Measurements from ENCODE around the gene FADS2.

The FADS2 gene

DNA sequence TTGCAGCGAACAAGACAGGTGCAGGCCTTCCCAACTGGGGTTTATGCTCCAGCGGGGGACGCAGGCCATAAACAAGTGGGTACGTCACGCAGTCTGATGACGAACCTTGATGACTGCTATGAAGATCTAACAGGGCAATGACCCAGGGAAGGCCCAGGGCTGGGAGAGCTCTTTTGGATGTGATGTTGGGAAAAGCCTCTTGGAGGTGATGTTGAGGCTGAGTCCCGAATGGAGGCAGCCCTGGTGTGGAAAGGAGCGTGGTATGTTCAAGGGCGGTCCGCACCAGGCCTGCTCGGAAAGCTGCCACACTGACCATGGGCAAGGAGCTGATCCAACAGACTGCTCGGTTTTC, 5.8 kb downstream of the FADS2 start:
- Histone ChIP-seq H3K9ac (ENCODE audit: low read length in 5 of 5) (no peak overlapping the region), H3K36me3 (ENCODE audit: control insufficient read depth in 5 of 5, insufficient read depth in 5 of 5, low read length in 5 of 5) (peaks cover 0 to 12% (median 4%) of the 10 kb centered on the region in 5 donors), H3K27ac (ENCODE audit: low read depth, low read length) (peak overlapping the region; percentile 46), H3K9me3 (ENCODE audit: control insufficient read depth in 5 of 5, low read length in 5 of 5) (no peaks in the 10 kb centered on the region), H3K27me3 (ENCODE audit: control insufficient read depth in 5 of 5, insufficient read depth in 4 of 5, low read length in 5 of 5) (peaks cover 0 to 3% (median 0%) of the 10 kb centered on the region in 5 donors), H3K4me3 (ENCODE audit: low read depth in 1 of 5, low read length in 5 of 5) (no peak overlapping the region), H3K4me1 (ENCODE audit: control insufficient read depth in 5 of 5, insufficient read depth in 5 of 5, low read length in 5 of 5) (peaks cover 13 to 48% (median 30%) of the 10 kb centered on the region in 5 donors)

DNA sequence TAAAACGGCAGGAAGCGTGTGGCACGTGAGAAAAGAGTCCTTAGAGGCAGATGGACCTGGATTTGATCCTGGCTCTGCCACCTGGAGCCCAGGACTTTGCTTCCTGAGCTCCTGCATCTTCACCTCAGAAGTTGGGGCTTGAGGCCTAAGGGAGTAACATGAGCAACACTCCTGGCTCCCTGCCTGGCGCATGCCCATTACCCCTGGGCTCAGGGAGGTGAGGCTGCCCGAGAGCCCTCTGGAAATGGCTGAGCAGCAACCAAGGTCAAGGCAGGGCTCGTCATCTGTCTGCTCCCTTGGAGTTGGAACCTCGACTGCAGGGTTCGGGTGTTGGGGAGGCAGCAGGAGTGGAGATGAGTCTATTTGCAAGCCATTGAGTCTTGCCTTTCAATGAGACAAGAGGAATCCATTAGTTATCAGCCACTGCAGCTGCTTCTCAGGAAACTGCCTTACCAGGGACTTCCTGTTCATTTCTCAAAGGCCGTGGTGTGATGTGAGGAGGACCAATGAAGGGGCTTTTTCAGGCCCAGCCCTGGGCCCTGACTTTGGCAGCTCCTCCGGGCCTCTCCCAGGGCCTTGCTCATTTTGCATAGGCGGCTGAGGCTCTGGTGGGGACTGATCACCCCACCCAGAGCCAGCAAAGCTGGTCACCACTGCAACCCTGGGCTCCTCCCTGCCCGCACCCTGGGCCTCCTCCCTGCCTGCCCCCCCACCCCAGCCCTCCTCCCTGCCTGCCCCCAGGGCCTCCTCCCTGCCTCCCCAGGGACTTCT, 6.4 kb downstream of the FADS2 start:
- Histone ChIP-seq H3K9ac (ENCODE audit: low read length in 5 of 5) (peak overlapping the region in 1 of 5 donors; percentile 10), H3K27me3 (ENCODE audit: control insufficient read depth in 5 of 5, insufficient read depth in 4 of 5, low read length in 5 of 5) (no peaks in the 10 kb centered on the region), H3K9me3 (ENCODE audit: control insufficient read depth in 5 of 5, low read length in 5 of 5) (no peaks in the 10 kb centered on the region), H3K36me3 (ENCODE audit: control insufficient read depth in 5 of 5, insufficient read depth in 5 of 5, low read length in 5 of 5) (peaks cover 0 to 13% (median 5%) of the 10 kb centered on the region in 5 donors), H3K4me3 (ENCODE audit: low read depth in 1 of 5, low read length in 5 of 5) (no peak overlapping the region), H3K27ac (ENCODE audit: low read depth, low read length) (peak overlapping the region; percentile 46), H3K4me1 (ENCODE audit: control insufficient read depth in 5 of 5, insufficient read depth in 5 of 5, low read length in 5 of 5) (peaks cover 7 to 43% (median 24%) of the 10 kb centered on the region in 5 donors)

GRCh38 chr11:61836193-61836592, 8.1 kb downstream of the FADS2 start:
- peaks cover 2 to 25% (median 14%) of the 10 kb centered on the region in 5 donors for H3K4me1 ChIP-seq (ENCODE audit: control insufficient read depth in 5 of 5, insufficient read depth in 5 of 5, low read length in 5 of 5)
- no peaks in the 10 kb centered on the region for H3K27me3 ChIP-seq (ENCODE audit: control insufficient read depth in 5 of 5, insufficient read depth in 4 of 5, low read length in 5 of 5)
- no peaks in the 10 kb centered on the region for H3K9me3 ChIP-seq (ENCODE audit: control insufficient read depth in 5 of 5, low read length in 5 of 5)
- H3K4me3 ChIP-seq (ENCODE audit: low read depth in 1 of 5, low read length in 5 of 5): no peak overlapping the region
- no peak overlapping the region for H3K9ac ChIP-seq (ENCODE audit: low read length in 5 of 5)
- H3K27ac ChIP-seq (ENCODE audit: low read depth, low read length): no peak overlapping the region
- peaks cover 0 to 27% (median 22%) of the 10 kb centered on the region in 5 donors for H3K36me3 ChIP-seq (ENCODE audit: control insufficient read depth in 5 of 5, insufficient read depth in 5 of 5, low read length in 5 of 5)

DNA sequence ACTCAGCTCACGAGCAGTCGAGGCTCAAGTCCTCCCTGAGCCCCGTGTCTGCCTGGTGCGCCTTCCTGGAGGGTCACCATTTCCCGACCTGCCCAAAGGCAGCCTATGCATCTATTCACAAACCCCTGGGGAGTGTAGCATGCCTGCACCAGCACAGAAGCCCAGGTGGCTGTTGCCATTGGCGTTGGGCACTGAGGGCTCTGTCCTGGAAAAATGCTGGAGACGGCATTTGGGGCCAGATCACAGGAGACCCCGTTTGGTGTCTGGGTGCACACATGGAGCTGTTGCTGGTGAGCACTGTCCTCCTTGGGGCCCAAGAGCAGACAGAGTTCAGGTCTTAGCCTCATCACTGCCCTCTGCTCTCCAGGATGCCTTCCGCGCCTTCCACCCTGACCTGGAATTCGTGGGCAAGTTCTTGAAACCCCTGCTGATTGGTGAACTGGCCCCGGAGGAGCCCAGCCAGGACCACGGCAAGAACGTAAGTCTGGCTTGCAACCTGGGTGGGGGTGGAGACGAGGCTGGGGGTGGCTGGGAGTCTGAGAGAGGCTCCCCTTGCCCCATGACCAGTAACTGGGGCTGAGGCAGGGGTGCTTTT, 9.4 kb downstream of the FADS2 start:
- no peak overlapping the region for H3K27ac ChIP-seq (ENCODE audit: low read depth, low read length)

GRCh38 chr11:61838501-61838900, 10.4 kb downstream of the FADS2 start:
- H3K4me1 ChIP-seq (ENCODE audit: control insufficient read depth in 5 of 5, insufficient read depth in 5 of 5, low read length in 5 of 5): peaks cover 2 to 23% (median 12%) of the 10 kb centered on the region in 5 donors
- H3K4me3 ChIP-seq (ENCODE audit: low read depth in 1 of 5, low read length in 5 of 5): no peak overlapping the region
- H3K36me3 ChIP-seq (ENCODE audit: control insufficient read depth in 5 of 5, insufficient read depth in 5 of 5, low read length in 5 of 5): peaks cover 0 to 44% (median 37%) of the 10 kb centered on the region in 5 donors
- H3K27me3 ChIP-seq (ENCODE audit: control insufficient read depth in 5 of 5, insufficient read depth in 4 of 5, low read length in 5 of 5): no peaks in the 10 kb centered on the region
- H3K9me3 ChIP-seq (ENCODE audit: control insufficient read depth in 5 of 5, low read length in 5 of 5): no peaks in the 10 kb centered on the region
- no peak overlapping the region for H3K27ac ChIP-seq (ENCODE audit: low read depth, low read length)
- no peak overlapping the region for H3K9ac ChIP-seq (ENCODE audit: low read length in 5 of 5)

More for the DNA sequence above, 9.4 kb downstream of the FADS2 start:
- no peak overlapping the region for H3K4me3 ChIP-seq (ENCODE audit: low read depth in 1 of 5, low read length in 5 of 5)
- H3K27me3 ChIP-seq (ENCODE audit: control insufficient read depth in 5 of 5, insufficient read depth in 4 of 5, low read length in 5 of 5): no peaks in the 10 kb centered on the region
- peaks cover 0 to 35% (median 28%) of the 10 kb centered on the region in 5 donors for H3K36me3 ChIP-seq (ENCODE audit: control insufficient read depth in 5 of 5, insufficient read depth in 5 of 5, low read length in 5 of 5)
- no peaks in the 10 kb centered on the region for H3K9me3 ChIP-seq (ENCODE audit: control insufficient read depth in 5 of 5, low read length in 5 of 5)
- peaks cover 2 to 23% (median 12%) of the 10 kb centered on the region in 5 donors for H3K4me1 ChIP-seq (ENCODE audit: control insufficient read depth in 5 of 5, insufficient read depth in 5 of 5, low read length in 5 of 5)
- H3K9ac ChIP-seq (ENCODE audit: low read length in 5 of 5): no peak overlapping the region

- no peak overlapping the region for H3K27ac ChIP-seq (ENCODE audit: low read depth, low read length)
- no peaks in the 10 kb centered on the region for H3K9me3 ChIP-seq (ENCODE audit: control insufficient read depth in 5 of 5, low read length in 5 of 5)
- peaks cover 2 to 21% (median 12%) of the 10 kb centered on the region in 5 donors for H3K4me1 ChIP-seq (ENCODE audit: control insufficient read depth in 5 of 5, insufficient read depth in 5 of 5, low read length in 5 of 5)
- H3K27me3 ChIP-seq (ENCODE audit: control insufficient read depth in 5 of 5, insufficient read depth in 4 of 5, low read length in 5 of 5): no peaks in the 10 kb centered on the region
- H3K9ac ChIP-seq (ENCODE audit: low read length in 5 of 5): no peak overlapping the region
- no peak overlapping the region for H3K4me3 ChIP-seq (ENCODE audit: low read depth in 1 of 5, low read length in 5 of 5)
- H3K36me3 ChIP-seq (ENCODE audit: control insufficient read depth in 5 of 5, insufficient read depth in 5 of 5, low read length in 5 of 5): peaks cover 0 to 44% (median 38%) of the 10 kb centered on the region in 5 donors
Measured at GRCh38 chr11:61838921-61839320, 10.8 kb downstream of the FADS2 start.

- Histone ChIP-seq H3K27ac (ENCODE audit: low read depth, low read length) (no peak overlapping the region), H3K4me3 (ENCODE audit: low read depth in 1 of 5, low read length in 5 of 5) (no peak overlapping the region), H3K4me1 (ENCODE audit: control insufficient read depth in 5 of 5, insufficient read depth in 5 of 5, low read length in 5 of 5) (peaks cover 0 to 13% (median 4%) of the 10 kb centered on the region in 5 donors), H3K9ac (ENCODE audit: low read length in 5 of 5) (no peak overlapping the region), H3K9me3 (ENCODE audit: control insufficient read depth in 5 of 5, low read length in 5 of 5) (no peaks in the 10 kb centered on the region), H3K27me3 (ENCODE audit: control insufficient read depth in 5 of 5, insufficient read depth in 4 of 5, low read length in 5 of 5) (no peaks in the 10 kb centered on the region), H3K36me3 (ENCODE audit: control insufficient read depth in 5 of 5, insufficient read depth in 5 of 5, low read length in 5 of 5) (peaks cover 0 to 44% (median 38%) of the 10 kb centered on the region in 5 donors)
Measured at GRCh38 chr11:61839742-61840141, 11.6 kb downstream of the FADS2 start.

- Histone ChIP-seq H3K4me3 (ENCODE audit: low read depth in 1 of 5, low read length in 5 of 5) (no peak overlapping the region), H3K27me3 (ENCODE audit: control insufficient read depth in 5 of 5, insufficient read depth in 4 of 5, low read length in 5 of 5) (no peaks in the 10 kb centered on the region), H3K4me1 (ENCODE audit: control insufficient read depth in 5 of 5, insufficient read depth in 5 of 5, low read length in 5 of 5) (peaks cover 0 to 7% (median 0%) of the 10 kb centered on the region in 5 donors), H3K27ac (ENCODE audit: low read depth, low read length) (no peak overlapping the region), H3K9ac (ENCODE audit: low read length in 5 of 5) (no peak overlapping the region), H3K9me3 (ENCODE audit: control insufficient read depth in 5 of 5, low read length in 5 of 5) (no peaks in the 10 kb centered on the region), H3K36me3 (ENCODE audit: control insufficient read depth in 5 of 5, insufficient read depth in 5 of 5, low read length in 5 of 5) (peaks cover 0 to 49% (median 41%) of the 10 kb centered on the region in 5 donors)
Measured at GRCh38 chr11:61840371-61840770, 12.3 kb downstream of the FADS2 start.

DNA sequence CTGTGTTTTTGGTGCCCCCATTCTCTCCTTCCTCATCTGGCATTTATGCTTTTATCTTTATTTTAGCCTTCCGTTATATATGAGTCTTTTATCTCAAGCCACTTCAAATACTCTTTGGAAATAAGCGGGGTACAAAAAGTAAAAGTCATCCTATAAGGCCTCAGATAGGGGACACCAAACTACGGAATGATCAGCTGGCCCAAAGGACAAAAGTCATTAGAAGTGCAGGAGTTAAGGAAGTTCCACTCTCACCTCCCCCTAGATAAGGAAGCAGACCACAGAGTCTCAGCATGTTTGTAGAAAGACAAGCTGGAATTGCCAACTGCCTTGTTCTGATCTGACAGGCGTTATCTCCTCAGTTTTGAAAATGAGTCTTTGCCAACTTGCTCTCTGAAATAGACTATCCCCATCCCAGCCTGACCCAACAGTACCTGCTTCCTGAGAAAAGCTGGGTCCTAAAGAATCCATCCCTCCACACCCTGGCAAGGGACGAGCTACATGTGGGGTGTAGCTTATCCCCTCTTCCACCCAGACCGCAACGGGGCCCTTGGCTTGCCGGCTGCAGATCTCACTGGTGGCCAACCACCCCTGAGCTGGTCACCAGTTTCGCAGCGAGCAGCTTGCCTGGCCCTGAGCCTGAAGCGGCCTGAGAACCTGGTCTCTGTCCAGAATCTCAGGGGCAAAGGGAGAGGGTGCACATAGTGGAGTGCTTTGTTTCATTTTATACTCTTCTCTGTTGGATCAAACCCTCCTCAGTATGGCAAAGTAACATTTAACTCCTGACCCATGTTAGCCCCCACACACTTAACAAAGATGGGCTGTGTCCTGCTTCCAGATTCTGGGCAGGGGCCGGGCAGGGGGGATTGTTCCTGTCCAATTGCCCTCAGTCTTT, 13.8 kb downstream of the FADS2 start:
- Histone ChIP-seq H3K4me3 (ENCODE audit: low read depth in 1 of 5, low read length in 5 of 5) (no peak overlapping the region), H3K27ac (ENCODE audit: low read depth, low read length) (no peak overlapping the region), H3K36me3 (ENCODE audit: control insufficient read depth in 5 of 5, insufficient read depth in 5 of 5, low read length in 5 of 5) (peaks cover 0 to 49% (median 41%) of the 10 kb centered on the region in 5 donors), H3K27me3 (ENCODE audit: control insufficient read depth in 5 of 5, insufficient read depth in 4 of 5, low read length in 5 of 5) (no peaks in the 10 kb centered on the region), H3K9ac (ENCODE audit: low read length in 5 of 5) (no peak overlapping the region), H3K4me1 (ENCODE audit: control insufficient read depth in 5 of 5, insufficient read depth in 5 of 5, low read length in 5 of 5) (peaks cover 0 to 4% (median 0%) of the 10 kb centered on the region in 5 donors), H3K9me3 (ENCODE audit: control insufficient read depth in 5 of 5, low read length in 5 of 5) (no peaks in the 10 kb centered on the region)
